CD4-positive, alpha-beta T cell treated with Interleukin-17A for 4 hours (primary cell): Measurements from ENCODE around the gene POGK.
"Not testable (repeated sequence)": the region's sequence is repeated elsewhere in the genome, so short reads cannot be mapped to it uniquely, and the experiment has no call there.

ENCODE experiments used
- DNase-seq: peaks from one replicate; pipeline ENCODE4 v3.0.0-alpha.2; 2020; ENCODE audit warnings: mixed read lengths

The POGK gene

DNA sequence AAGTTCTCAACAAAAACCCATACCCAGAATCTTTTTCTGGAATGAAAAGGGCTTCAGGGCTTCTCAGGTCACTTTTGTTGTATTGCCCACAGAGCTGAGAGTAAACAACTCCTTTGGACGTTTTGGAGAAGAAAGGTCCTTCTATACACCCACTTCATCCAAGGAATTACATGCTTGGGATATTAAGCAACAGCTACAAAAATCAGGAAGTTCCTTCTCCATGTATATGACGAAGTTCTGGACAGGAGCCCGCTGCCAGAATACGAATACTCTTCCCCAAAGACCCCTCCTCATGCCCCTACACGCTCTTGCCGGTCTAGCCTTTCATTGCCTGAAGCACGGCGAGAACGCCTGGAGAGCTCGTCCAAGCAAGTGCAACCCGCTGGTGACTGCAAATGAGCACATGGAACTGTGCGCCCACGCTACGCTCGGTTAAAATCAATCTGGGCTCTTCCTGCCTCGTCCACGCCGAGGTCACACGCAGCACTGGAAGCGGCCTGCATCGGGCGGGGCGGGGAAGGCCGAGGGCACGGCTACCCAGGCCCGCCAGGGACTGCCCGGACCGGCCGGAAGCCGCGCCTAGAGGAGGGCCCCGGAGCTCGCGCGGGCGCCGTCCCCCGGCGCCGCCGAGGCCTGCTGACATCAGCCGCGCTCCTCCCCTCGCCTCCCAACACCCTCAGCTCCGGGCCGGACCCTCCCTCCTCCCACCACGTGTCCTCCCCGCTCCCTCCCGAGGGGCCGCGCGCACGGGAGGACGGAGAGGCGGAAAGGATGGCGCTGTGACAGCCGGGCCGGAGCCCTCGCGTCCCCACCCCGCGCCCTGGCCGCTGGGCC lies at the start of gene POGK:
TSS of gene POGK (plus strand) at position 710 of the 834 bp plus-strand sequence. CDS start 1,482 bp downstream, outside the sequence.
- peak; percentile 88 for DNase-seq

DNA sequence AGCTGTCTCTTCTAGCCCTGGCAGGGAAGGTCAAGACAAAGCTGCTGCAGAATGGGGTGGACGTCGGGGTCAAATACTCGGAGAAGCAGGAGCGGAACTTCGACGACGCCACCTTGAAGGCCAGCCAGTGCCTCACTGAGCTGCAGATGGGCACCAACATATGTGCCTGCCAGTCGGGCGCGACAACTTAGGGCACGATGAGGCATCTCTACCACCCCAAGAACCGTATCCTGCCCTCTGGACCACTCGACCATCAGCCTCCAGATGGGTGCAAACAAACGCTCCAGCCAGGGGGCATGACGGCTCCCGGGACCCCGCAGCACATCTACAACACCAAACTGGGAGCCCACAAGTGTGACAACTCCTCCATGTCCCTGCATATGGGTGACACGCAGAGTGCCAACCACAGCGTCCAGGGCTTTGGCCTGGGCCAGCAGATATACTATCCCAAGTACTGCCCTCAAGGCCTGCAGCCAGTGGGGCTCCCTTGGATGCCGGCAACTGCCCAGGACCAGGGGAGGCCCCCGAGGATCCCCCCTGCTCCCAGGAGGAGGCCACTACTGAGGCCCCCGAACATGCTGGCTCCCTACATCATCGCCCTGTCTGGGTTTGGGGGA lies 42.5 kb upstream of the POGK start:
- no peak for DNase-seq

DNA sequence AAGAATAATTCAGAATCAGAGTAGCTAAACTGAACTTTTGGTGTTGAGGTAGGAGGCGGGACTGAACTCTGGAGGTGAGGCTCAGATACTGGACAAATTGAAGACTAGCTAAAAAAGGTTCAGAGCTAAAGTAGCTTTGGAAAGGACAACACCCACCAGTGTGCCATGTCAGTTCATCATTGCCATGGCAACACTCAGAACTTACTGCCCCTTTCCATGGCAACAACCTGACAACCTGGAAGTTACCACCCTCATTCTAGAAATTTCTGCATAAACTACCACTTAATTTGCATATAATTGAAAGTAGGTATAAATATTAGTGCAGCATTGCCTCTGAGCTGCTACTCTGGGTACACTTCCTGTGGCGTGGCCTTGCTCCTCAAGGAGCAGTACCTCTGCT lies 30.3 kb upstream of the POGK start:
- DNase-seq, result no peak

DNA sequence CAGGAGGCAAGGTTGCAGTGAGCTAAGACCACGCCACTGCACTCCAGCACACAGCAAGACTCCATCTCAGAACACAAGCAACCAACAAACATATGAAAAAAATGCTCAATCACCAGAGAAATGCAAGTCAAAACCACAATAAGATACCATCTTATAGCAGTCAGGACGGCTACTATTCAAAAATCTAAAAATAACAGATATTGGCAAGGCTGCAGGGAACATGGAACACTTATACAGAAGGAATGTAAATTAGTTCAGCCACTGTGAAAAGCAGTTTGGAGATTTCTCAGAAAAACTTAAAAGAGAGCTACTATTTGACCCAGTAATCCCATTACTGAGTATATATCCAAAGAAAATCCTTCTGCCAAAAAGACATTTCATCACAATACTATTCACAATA lies 27.6 kb upstream of the POGK start:
- DNase-seq, result no peak

- no peak for DNase-seq
Measured at GRCh38 chr1:166813508-166814223, 25.6 kb upstream of the POGK start.

DNA sequence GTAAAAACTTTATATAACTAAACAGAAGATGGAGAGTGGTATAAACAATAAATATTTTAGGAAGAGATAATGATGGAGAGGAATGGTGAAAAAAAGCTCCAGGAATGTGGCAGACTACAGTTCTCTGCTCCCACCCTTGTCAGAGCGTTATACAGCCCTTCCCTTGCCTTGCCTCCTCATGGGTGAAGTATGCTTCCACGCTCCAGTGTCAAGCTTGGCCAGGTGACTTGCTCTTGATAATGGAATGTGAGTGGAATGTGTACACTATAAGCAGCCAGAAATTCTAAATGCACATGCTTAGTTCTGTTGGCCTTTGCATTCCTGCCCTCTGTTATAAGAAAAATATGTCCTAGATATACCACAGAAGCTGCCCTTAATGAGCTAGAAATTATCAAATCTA lies 24.7 kb upstream of the POGK start:
- DNase-seq, result no peak

GRCh38 chr1:166819974-166820373 lies 19.3 kb upstream of the POGK start:
- no peak for DNase-seq

DNA sequence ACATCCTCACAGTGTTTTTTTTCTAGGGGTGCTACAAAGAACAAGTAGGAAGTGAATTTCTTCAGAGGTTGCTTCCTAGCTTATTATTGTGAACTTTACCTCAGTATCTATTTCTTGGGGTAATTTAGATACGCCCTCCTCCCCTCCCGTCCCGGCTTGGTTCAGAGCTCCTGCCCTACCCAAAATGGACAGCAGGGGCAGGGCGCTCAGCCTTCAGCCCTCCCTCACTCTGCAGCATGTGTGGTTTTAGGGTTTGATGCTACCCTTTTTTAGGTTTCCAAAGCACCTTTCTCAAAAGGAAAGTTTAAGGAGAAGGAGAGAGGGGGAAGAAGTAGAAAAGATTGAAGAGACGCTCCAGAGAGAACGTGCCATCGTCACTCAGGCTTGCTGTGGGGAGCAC lies 16.9 kb upstream of the POGK start:
- DNase-seq, result no peak

DNA sequence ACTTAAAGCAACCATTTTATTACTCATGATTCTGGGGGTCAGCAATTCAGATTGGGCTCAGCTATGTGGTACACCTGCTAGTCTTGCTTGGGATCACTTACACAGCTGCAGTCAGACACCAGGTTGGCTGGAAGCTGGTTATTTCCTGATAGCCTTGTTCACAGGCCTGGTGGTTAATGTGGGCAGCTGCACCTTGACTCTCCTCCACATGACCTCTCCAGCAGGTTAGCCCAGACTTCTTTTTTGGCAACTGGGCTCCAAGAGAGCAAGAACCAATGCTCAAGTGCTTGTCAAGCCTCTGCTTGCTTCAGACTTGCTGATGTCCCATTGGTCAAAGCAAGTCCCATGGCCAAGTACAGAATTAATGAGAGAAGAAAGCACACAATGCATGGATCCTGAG lies 11.8 kb upstream of the POGK start:
- DNase-seq, result no peak

GRCh38 chr1:166829762-166830161 lies 9.5 kb upstream of the POGK start:
- DNase-seq, result not testable (repeated sequence)

DNA sequence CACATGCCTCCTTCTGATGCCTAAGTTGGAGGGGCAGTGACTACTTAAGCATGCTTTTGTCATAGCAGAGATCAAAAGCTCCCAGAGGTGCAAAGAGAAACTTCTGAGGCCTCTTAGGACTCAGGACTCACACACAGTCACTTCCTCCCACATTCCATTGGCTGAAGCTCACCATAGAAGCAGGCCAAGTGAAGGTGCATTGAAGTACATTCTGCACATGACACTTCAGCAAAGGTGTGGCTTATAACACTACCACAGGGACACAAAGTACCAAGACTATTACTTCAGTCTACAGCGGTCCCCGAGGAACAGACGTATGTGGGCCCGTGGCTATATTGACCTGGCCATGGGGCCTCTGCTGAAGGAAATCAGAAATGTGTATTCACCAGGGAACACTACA lies 2.5 kb upstream of the POGK start:
- no peak for DNase-seq

DNA sequence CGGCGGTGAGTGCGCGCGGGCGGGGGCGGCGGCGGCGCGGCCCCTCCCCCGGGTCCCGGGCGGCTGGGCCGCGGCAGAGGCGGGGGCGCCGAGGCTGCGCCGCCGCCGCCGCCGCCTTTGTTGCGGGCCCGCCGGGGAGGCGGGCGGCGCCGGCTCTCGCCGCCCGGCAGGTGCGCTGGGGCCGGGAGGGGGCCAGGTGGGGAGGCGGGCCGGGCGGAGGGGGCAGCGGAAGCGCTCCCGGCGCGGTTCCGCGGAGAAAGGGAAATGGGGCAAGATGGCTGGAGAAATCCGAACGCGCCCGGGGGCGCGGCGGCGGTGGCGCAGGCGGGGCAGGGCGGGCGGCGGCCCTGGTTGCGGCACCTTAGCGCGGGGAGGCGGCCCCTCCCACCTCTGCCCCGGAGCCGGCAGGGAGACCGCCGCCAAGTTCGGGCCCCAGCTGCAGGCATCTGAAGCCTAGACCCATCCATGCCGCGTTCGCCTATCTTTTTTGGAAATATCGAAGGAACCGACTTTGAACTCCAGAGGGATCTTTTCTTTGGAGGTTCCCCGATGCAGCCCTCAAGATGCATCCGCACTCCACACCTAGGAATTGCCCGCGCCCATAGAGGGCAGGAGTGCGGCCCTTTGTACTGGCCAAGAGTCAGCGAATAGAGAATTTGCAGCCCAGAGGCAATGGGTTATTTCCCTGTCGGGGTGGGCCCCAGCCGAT lies 479 bp downstream of the POGK start:
- peak; percentile 71 for DNase-seq

GRCh38 chr1:166840309-166841274 lies 1.3 kb downstream of the POGK start:
- no peak for DNase-seq

- DNase-seq, result no peak
Measured at GRCh38 chr1:166843322-166843721, 4.0 kb downstream of the POGK start.

GRCh38 chr1:166843769-166844596 lies 4.7 kb downstream of the POGK start:
- DNase-seq, result no peak

GRCh38 chr1:166844791-166845190 lies 5.5 kb downstream of the POGK start:
- DNase-seq, result no peak

DNA sequence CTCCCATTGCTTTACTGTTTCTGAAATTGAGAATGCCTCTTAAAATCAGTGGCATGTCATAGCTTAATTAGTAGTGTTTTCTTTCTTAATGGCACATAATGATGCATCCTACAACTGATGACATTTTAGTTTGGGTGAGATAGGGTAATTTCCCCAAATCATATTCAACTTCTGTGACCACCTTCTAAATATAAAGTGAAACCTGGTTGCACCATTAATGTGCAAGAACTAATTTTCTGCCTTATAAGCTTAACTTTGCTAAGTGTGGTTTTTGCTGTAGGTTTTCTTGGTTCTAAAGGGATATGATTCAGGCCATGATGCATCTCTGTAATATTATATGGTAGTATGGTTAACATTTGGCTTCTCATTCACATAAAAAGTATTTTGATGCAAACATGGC lies 8.9 kb downstream of the POGK start:
- DNase-seq, result no peak

- DNase-seq, result no peak
Measured at GRCh38 chr1:166849135-166849534, 9.9 kb downstream of the POGK start.

DNA sequence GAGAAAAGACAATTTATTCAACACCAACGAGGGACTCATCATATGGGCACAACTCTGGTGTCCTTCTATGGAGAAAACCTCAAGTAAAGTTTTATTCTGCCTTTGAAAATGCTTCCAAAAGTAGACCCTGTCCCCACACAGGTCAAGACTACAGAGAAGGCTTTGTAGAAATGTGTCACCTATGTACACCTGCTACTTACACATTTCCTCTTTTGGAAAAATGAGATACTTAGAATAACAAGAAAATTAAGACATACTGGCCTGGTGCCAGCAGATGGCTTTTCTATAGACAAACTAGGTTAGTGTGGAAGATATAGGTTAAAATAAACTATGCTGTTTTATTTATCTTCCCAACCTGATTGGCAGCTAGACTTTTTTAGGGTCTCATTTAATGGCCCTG lies 13.6 kb downstream of the POGK start:
- DNase-seq, result no peak

GRCh38 chr1:166855558-166855957 lies 16.3 kb downstream of the POGK start:
- no peak for DNase-seq

GRCh38 chr1:166857995-166858394 lies 18.7 kb downstream of the POGK start:
- DNase-seq, result no peak
